Smooth muscle cell (in vitro differentiated cells): ENCODE data around the gene SPRR4. TPM values are rescaled to one million over a fixed set of nuclear protein-coding genes. Genes with fewer than 3 reads are reported as not detected.

Experiments
- DNase-seq: peaks from one replicate; lab custom pipeline; 2025; ENCODE audit not compliant: unreplicated experiment; lab: John Stamatoyannopoulos, UW
- H2AFZ ChIP-seq: fragments of 200-600 bp; sonication (generic); 2 replicates; pipeline ENCODE4 v1.6.0; 2016; ENCODE audit warnings: antibody characterized with exemption, low read depth, mild to moderate bottlenecking
- H3F3A ChIP-seq: fragments of 200-600 bp; sonication (generic); 2 replicates; pipeline ENCODE4 v1.6.0; 2017; ENCODE audit warnings: antibody characterized with exemption, low read depth
- H3K27ac ChIP-seq: fragments of 200-600 bp; sonication (generic); 2 replicates; pipeline ENCODE4 v1.5.1; 2016; ENCODE audit warnings: low read depth, mild to moderate bottlenecking
- H3K27me3 ChIP-seq: fragments of 200-600 bp; sonication (generic); 2 replicates; pipeline ENCODE4 v1.6.1; 2016; ENCODE audit warnings: low read depth, mild to moderate bottlenecking
- H3K36me3 ChIP-seq: fragments of 200-600 bp; sonication (generic); 2 replicates; pipeline ENCODE4 v1.5.1; 2016; ENCODE audit warnings: low read depth
- H3K4me1 ChIP-seq: fragments of 200-600 bp; sonication (generic); 2 replicates; pipeline ENCODE4 v1.5.1; 2016; ENCODE audit warnings: low read depth
- H3K4me2 ChIP-seq: fragments of 200-600 bp; sonication (generic); 2 replicates; pipeline ENCODE4 v1.6.0; 2016; ENCODE audit warnings: mild to moderate bottlenecking
- H3K4me3 ChIP-seq: fragments of 200-600 bp; sonication (generic); 2 replicates; pipeline ENCODE4 v1.5.1; 2016; ENCODE audit warnings: mild to moderate bottlenecking
- H3K79me2 ChIP-seq: fragments of 200-600 bp; sonication (generic); 2 replicates; pipeline ENCODE4 v1.6.0; 2016; ENCODE audit warnings: low read depth, mild to moderate bottlenecking
- H3K9ac ChIP-seq: fragments of 200-600 bp; sonication (generic); 2 replicates; pipeline ENCODE4 v1.6.0; 2016; ENCODE audit warnings: low read depth
- H3K9me3 ChIP-seq: fragments of 200-600 bp; sonication (generic); replicated peaks from 2 replicates; pipeline ENCODE4 v1.5.1; 2016; ENCODE audit warnings: low read depth
- H4K20me1 ChIP-seq: fragments of 200-600 bp; sonication (generic); 2 replicates; pipeline ENCODE4 v1.6.0; 2016; ENCODE audit warnings: low read depth
- CTCF ChIP-seq: fragments of 200-600 bp; sonication (generic); IDR thresholded peaks from 2 replicates; pipeline ENCODE4 v1.5.1; 2017; ENCODE audit warnings: borderline replicate concordance, mild to moderate bottlenecking, antibody characterized with exemption; ENCODE audit not compliant: insufficient read depth, poor library complexity, severe bottlenecking
- WGBS: methylation state at CpG from one replicate; pipeline ENCODE4 v1.1.7; 2016; ENCODE audit warnings: low lambda C conversion rate; 5-methylcytosine and 5-hydroxymethylcytosine counted together
- polyA plus RNA-seq: library from polyadenylated mRNA; unstranded; fragments of >200 nt; fragmentation: Nextera tagmentation; extraction: Ambion mirVana; gene quantifications from 2 replicates; pipeline ENCODE4 v1.2.1, GENCODE V29; 2016
- total RNA-seq: library from RNA; depleted of rRNA; stranded (reverse); fragments of >200 nt; gene quantifications from 2 replicates; pipeline ENCODE4 v1.2.3, GENCODE V29; 2014

SPRR4 gene
- total and polyA plus RNA-seq, 2 experiments from 2014 or later, result 5.9 TPM; not detected in 1

GRCh38 chr1:152968248-152968647 is 2.2 kb upstream of the SPRR4 start:
- no peak overlapping the region for H3K4me2 ChIP-seq
- no peak overlapping the region for H3K4me3 ChIP-seq
- WGBS, result 54% methylated on average over 2 of the region's 2 CpGs
- H3K36me3 ChIP-seq, result no peaks in the 10 kb centered on the region
- H3K79me2 ChIP-seq, result no peaks in the 10 kb centered on the region
- H4K20me1 ChIP-seq, result no peaks in the 10 kb centered on the region
- H3K9me3 ChIP-seq, result no peaks in the 10 kb centered on the region
- H3K27me3 ChIP-seq, result no peaks in the 10 kb centered on the region
- no peaks in the 10 kb centered on the region for H3F3A ChIP-seq
- no peak overlapping the region for H2AFZ ChIP-seq
- TF ChIP-seq CTCF, result no peak
- no peak overlapping the region for H3K9ac ChIP-seq
- no peak overlapping the region for H3K27ac ChIP-seq
- no peaks in the 10 kb centered on the region for H3K4me1 ChIP-seq
- no peak for DNase-seq

- Histone ChIP-seq H4K20me1 (no peaks in the 10 kb centered on the region), H3K4me1 (no peaks in the 10 kb centered on the region), H3K27ac (no peak overlapping the region), H3K4me3 (no peak overlapping the region), H2AFZ (no peak overlapping the region), H3K79me2 (no peaks in the 10 kb centered on the region), H3K4me2 (no peak overlapping the region), H3F3A (no peaks in the 10 kb centered on the region), H3K9me3 (no peaks in the 10 kb centered on the region), H3K27me3 (no peaks in the 10 kb centered on the region), H3K36me3 (no peaks in the 10 kb centered on the region), H3K9ac (no peak overlapping the region)
- 36% methylated on average over 2 of the region's 2 CpGs for WGBS
- no peak for DNase-seq
- no peak for TF ChIP-seq CTCF
These were observed 1.4 kb upstream of the SPRR4 start for GRCh38 chr1:152969036-152969435.

- WGBS, result 60% methylated on average over 4 of the region's 4 CpGs
These were observed 1.9 kb downstream of the SPRR4 start for GRCh38 chr1:152972196-152972886.

More at GRCh38 chr1:152972196-152972886, 1.9 kb downstream of the SPRR4 start:
- no peak overlapping the region for H3K4me2 ChIP-seq
- H3K4me3 ChIP-seq, result no peak overlapping the region
- no peaks in the 10 kb centered on the region for H3K4me1 ChIP-seq
- no peaks in the 10 kb centered on the region for H3K27me3 ChIP-seq
- no peak overlapping the region for H3K9ac ChIP-seq
- no peak for TF ChIP-seq CTCF
- H3K79me2 ChIP-seq, result no peaks in the 10 kb centered on the region
- no peak for DNase-seq
- H3F3A ChIP-seq, result no peaks in the 10 kb centered on the region
- no peak overlapping the region for H3K27ac ChIP-seq
- H3K9me3 ChIP-seq, result no peaks in the 10 kb centered on the region
- no peak overlapping the region for H2AFZ ChIP-seq
- no peaks in the 10 kb centered on the region for H3K36me3 ChIP-seq
- no peaks in the 10 kb centered on the region for H4K20me1 ChIP-seq
